GM12892 (cell line): ENCODE results near the gene PRDX5.
"Not testable (repeated sequence)": the region's sequence is repeated elsewhere in the genome, so short reads cannot be mapped to it uniquely, and the experiment has no call there.

Experiments used
- DNase-seq: peaks from one replicate; pipeline ENCODE4 v3.0.0; 2011; ENCODE audit not compliant: insufficient read length
- FAIRE-seq: peaks from 2 replicates; lab custom pipeline; 2011; peaks lifted over from hg19 to GRCh38; lab: Jason Lieb, UNC
- POLR2A ChIP-seq: IDR thresholded peaks from 2 replicates; pipeline ENCODE4 v1.6.1; 2011; ENCODE audit warnings: low read depth, low read length, control low read depth
- POLR2AphosphoS5 ChIP-seq: IDR thresholded peaks from 2 replicates; pipeline ENCODE4 v1.6.1; 2011; ENCODE audit warnings: low read depth, low read length, control low read depth
- TAF1 ChIP-seq: IDR thresholded peaks from 2 replicates; pipeline ENCODE4 v1.6.1; 2011; ENCODE audit warnings: low read depth, mild to moderate bottlenecking, control low read depth, low read length, borderline replicate concordance

The PRDX5 gene

DNA sequence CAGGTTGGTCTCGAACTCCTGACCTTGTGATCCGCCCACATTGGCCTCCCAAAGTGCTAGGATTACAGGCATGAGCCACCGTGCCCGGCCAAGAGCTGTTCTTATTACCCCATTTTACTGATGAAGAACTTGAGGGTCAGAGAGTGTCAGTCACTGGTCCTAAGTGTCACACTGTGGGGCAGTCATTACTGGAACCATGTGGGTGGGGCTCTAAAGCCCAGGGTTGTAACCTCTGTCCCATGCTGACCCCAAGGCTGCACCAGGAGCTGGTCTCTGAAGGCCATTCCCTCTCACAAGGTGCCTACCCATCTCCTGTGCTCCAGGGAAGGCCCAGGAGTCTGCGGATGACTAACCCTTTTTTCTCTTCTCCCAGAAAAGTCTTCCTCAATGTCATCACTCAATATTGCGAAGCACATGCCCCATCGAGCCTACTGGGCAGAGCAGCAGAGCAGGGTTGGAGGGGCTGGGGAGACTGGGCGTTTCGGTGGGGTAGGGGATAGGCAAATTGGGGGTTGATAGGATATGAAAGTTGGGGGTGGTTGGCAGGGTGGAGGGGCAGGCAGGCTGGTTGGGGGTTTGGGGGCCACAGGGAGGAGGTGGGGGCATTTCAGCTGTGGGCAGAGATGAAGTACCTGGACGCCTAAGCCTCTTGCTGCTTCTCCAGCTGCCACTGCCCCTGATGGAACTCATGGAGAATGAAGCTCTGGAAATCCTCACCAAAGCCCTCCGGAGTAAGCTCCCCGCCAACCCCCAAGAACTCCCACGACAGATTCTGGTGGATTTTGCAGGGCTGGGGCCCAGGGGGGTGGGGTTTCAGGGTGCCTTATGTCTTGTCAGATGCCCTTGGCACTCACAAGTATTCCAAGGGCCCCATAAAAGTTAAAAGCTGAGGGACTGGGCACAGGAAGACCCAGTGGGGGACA, 14.6 kb upstream of the PRDX5 start:
- no peak for TF ChIP-seq POLR2A
- TF ChIP-seq POLR2AphosphoS5, result no peak
- no peak for TF ChIP-seq TAF1
- FAIRE-seq, result no peak
- no peak for DNase-seq

DNA sequence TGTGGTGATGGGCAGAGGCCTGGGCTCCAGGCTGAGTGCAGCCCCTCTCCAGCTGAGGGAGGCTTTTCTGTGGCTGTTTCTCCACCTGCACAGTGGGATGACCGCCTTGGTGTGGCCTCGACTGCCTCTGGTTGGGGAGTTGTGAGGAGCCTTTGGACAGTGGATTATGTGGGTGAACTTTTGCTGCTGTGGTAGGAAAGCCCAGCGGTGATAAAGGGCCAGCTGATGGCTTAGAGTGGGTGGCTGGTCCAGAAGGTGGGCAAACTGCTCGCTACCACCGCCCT, 13.9 kb upstream of the PRDX5 start:
- FAIRE-seq (no peak), DNase-seq (no peak)
- TF ChIP-seq POLR2AphosphoS5, result no peak
- TF ChIP-seq POLR2A, result no peak
- no peak for TF ChIP-seq TAF1

DNA sequence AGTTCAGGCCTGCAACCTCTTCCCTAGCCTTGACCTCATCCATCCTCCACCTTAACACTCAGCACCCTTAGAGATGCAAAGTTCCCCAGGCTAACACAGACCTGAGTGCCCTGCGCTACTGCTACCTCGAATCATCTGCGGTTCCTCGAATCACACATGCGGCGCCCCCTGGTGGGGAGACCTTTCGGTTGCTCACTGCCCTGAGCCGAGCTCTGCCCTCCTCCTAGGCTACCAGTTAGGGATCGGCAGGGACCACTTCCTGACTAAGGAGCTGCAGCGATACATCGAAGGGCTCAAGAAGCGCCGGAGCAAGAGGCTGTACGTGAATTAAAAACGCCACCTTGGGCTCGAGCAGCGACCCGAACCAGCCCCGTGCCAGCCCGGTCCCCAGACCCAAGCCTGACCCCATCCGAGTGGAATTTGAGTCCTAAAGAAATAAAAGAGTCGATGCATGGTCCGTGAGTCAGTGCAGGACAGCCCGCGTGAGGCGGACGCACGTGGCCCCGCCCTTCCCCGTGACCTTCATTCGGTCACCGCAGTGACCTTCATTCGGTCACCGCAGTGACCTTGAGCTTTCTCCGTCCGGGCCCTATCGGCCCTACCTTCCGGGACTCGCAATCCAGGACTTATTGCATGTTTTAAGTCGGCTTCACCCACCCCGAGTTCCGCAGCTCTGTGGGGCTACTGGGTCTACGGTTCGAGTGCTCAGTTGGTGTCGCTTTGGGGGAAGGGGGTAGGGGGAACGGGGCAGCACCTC, 13.4 kb upstream of the PRDX5 start:
- DNase-seq, result peak; percentile 90
- FAIRE-seq, result no peak
- TF ChIP-seq POLR2A, result peak; percentile 65; the same call in 1 of the 2 replicates
- 0 out of 2 replicates have a peak, but pooled peaks have one; percentile 37 for TF ChIP-seq TAF1
- peak; percentile 79 for TF ChIP-seq POLR2AphosphoS5

DNA sequence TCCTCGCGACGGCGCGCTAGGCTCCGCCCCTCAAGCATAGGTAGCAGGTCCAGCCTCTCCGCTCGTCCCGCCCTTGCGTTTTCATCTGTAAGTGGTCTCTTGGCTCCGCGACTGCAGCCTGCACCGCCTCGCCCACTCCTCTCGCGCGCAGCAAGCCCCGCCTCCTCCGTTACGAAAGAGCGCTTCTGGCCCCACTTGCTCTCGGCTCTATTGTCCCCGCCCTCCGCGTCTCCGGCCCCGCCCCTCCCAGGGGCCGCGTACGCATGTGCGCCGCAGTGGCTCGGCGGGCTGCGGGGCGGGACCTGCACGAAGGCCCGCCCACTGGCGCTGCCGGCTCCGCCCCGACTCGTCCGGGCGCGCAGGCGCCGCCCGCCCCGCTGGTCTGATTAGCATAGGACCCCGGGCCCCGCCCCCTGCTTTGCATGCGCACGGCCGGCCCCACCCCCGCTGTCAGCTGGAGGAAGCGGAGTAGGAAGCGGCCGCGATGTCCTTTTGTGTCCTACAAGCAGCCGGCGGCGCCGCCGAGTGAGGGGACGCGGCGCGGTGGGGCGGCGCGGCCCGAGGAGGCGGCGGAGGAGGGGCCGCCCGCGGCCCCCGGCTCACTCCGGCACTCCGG, 12.7 kb upstream of the PRDX5 start, which contains the start of gene ESRRA:
ESRRA (plus strand) TSS at position 450 of the 616 bp plus-strand sequence. CDS start 1,656 bp downstream, outside the sequence.
- DNase-seq (peak; percentile 98), FAIRE-seq (peak; percentile 99)
- TF ChIP-seq POLR2AphosphoS5 (no peak), POLR2A (peak; percentile 70; the same call in 1 of the 2 replicates), TAF1 (peak; percentile 54; the same call in 1 of the 2 replicates)

DNA sequence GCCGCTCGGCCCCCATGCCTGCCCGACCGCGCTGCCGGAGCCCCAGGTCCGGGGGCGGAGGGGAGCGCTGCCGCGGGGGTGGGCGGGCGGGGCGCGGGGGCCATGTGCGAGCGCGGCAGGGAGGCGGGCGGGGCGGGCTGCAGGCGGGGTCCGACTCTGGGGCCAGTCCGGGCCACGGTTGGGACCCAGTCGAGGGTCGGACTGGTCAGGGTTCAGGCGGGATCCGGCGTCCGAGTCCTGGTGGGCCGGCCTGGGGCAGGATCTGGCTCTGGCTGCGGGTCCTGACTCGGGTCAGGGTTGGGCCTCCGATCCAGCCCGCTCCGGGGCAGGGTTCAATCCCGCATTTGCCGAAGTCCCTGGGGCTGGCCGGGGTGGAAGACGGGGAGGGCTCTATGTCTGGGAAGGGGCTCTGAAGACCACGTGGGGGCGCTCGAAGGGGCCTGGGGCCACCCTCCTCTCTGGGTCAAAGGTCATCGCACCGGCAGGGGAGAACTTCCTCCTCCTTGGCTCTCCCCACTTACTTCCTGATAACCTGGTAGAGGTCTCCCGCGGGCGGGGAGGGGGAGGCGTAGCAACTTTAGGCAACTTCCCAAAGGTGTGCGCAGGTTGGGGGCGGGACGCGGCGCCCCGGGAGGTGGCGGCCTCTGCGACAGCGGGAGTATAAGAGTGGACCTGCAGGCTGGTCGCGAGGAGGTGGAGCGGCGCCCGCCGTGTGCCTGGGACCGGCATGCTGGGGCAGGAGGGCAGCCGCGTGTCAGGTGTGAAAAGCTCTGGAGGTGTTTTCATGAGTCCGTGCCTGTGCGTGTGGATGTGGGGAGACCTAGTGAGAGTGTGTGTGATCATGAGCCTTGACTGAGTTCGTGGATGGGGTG, 12.0 kb upstream of the PRDX5 start:
- TF ChIP-seq TAF1 (0 out of 2 replicates have a peak, but pooled peaks have one; percentile 43), POLR2AphosphoS5 (no peak), POLR2A (peak; percentile 58; the same call in 1 of the 2 replicates)
- FAIRE-seq (peak; percentile 87), DNase-seq (no peak)

DNA sequence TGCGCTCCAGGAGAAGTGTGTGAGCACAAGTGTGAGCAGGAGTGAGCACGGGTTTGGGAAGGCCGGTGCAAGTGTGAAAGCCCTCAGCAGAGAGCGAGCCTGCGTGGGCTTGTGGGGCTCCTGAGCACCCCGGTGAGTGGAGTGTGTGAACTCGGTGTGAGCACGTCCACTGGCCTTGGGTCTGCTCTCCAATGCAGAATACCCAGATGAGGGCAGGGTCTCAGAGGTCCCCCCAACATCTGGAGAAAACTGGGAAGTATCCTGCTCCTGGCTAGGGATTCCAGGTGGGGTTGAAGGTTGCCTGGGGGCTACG, 11.4 kb upstream of the PRDX5 start:
- peak; percentile 70 for FAIRE-seq
- TF ChIP-seq TAF1, result no peak
- TF ChIP-seq POLR2A, result no peak
- no peak for TF ChIP-seq POLR2AphosphoS5
- DNase-seq, result no peak

DNA sequence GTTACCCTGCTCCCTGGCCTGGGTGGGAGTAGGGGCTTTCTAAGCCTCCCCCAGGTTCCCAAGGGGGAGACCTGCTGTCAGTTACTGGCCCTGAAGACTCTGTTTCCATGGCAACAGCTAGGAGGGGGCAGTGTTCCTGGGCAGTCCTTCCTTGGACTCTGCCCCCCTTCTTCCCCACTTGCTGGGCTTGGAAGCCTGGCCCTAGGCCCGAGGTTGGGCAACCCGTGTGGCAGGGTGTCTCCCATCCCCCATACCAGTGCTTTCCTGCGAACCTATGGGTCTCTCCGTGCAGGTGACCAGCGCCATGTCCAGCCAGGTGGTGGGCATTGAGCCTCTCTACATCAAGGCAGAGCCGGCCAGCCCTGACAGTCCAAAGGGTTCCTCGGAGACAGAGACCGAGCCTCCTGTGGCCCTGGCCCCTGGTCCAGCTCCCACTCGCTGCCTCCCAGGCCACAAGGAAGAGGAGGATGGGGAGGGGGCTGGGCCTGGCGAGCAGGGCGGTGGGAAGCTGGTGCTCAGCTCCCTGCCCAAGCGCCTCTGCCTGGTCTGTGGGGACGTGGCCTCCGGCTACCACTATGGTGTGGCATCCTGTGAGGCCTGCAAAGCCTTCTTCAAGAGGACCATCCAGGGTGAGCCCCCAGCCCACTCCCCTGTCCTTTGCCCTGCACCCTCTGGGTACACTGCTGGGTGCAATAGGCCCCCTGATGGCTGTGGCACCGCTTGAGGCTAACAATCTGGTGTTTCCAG, 10.9 kb upstream of the PRDX5 start:
- DNase-seq (no peak), FAIRE-seq (no peak)
- TF ChIP-seq POLR2A, result no peak
- no peak for TF ChIP-seq POLR2AphosphoS5
- TF ChIP-seq TAF1, result no peak

DNA sequence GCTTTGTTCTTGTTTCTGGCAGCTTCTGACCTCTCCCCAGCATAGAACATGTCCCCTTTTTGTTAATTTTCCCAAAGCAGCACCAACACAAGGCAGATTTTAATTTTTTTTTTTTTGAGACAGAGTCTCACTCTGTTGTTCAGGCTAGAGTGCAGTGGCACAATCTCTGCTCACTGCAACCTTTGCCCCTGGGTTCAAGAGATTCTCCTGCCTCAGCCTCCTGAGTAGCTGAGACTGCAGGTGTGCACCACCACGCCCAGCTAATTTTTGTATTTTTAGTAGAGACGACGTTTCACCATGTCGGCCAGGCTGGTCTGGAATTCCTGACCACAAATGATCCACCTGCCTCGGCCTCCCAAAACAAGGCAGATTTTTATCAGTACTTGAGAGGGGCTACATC, 10.1 kb upstream of the PRDX5 start:
- FAIRE-seq, DNase-seq: not testable (repeated sequence)

DNA sequence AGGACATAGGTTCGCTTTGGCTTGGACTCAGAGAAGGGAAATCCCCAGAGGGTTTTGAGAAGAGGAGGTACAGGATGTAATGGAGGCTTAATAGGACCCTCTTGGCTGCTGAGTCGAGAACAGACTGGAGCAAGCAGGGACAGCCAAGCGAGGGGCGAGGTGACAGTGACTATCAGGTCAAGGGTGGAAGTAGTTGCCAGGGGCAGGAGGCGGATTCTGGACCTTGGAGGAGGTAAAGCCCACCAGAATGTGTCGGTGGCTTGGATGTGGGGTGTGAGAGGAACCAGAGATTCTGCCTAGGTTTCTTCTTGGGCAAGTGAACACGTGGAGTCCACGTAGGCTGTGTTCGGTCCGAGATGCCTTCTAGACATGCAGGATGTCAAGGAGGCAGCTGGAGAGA, 5.0 kb upstream of the PRDX5 start:
- no peak for DNase-seq
- no peak for FAIRE-seq
- TF ChIP-seq TAF1 (no peak), POLR2AphosphoS5 (no peak), POLR2A (no peak)
